ENCODE measurements around the gene ZBTB43. TPM values are rescaled to one million over a fixed set of nuclear protein-coding genes. Genes with fewer than 3 reads are reported as not detected.

Gene ZBTB43
- total and polyA plus RNA-seq, 4 donors, result 2.6 to 7.1 (median 5.0) TPM

- H3K36me3 ChIP-seq (ENCODE audit: control insufficient read depth in 4 of 4, insufficient read depth in 3 of 4, low read depth in 1 of 4, low read length in 3 of 4), result peaks cover 5 to 19% (median 13%) of the 10 kb centered on the region in 4 donors
- WGBS, result 88% methylated on average over 6 of the region's 6 CpGs
Measured at GRCh38 chr9:126880947-126881332, 76.1 kb downstream of the ZBTB43 start.

DNA sequence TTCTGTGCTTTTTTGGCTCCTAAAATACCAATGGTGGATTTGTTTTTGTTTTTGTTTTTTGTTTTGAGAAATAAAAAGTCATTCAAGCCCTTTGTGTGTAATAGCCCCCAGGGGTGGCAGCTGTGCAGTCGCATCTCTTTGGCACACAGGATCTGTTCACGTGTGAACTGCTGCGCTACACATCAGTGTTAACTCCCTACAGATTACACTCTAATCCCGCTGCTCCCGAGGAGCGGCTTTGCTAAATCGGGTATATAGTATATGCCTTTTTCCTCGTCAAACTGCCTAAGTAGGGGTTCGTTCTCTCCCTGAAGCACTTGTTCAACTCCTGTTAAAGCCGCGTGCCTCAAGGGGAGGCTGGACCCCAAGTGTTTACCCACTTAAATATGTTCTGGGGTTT is 77.9 kb downstream of the ZBTB43 start:
- 94% methylated on average over 11 of the region's 11 CpGs for WGBS
- no peak for DNase-seq (ENCODE audit: low spot score)
- TF ChIP-seq MAX (IDR thresholded peaks at IDR 0.05) (no peak), SP1 (IDR thresholded peaks at IDR 0.05) (no peak), EGR1 (IDR thresholded peaks at IDR 0.05; ENCODE audit: low read depth in 2 of 2) (no peak), JUND (IDR thresholded peaks at IDR 0.05) (no peak), ATF3 (IDR thresholded peaks at IDR 0.05) (no peak), RAD21 (IDR thresholded peaks at IDR 0.05) (no peak), HNF4A (conservative IDR thresholded peaks at IDR 0.05) (no peak), REST (IDR thresholded peaks at IDR 0.05) (no peak)
- TF ChIP-seq, protein P1, sequence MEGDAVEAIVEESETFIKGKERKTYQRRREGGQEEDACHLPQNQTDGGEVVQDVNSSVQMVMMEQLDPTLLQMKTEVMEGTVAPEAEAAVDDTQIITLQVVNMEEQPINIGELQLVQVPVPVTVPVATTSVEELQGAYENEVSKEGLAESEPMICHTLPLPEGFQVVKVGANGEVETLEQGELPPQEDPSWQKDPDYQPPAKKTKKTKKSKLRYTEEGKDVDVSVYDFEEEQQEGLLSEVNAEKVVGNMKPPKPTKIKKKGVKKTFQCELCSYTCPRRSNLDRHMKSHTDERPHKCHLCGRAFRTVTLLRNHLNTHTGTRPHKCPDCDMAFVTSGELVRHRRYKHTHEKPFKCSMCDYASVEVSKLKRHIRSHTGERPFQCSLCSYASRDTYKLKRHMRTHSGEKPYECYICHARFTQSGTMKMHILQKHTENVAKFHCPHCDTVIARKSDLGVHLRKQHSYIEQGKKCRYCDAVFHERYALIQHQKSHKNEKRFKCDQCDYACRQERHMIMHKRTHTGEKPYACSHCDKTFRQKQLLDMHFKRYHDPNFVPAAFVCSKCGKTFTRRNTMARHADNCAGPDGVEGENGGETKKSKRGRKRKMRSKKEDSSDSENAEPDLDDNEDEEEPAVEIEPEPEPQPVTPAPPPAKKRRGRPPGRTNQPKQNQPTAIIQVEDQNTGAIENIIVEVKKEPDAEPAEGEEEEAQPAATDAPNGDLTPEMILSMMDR (IDR thresholded peaks at IDR 0.05; ENCODE audit: low read depth, low read length, missing input control), result no peak

More at GRCh38 chr9:126880947-126881332, 76.1 kb downstream of the ZBTB43 start:
- Histone ChIP-seq H3K9me3 (ENCODE audit: control insufficient read depth in 4 of 4, low read length in 3 of 4) (no peaks in the 10 kb centered on the region), H3K27ac (ENCODE audit: low read depth in 1 of 2, low read length in 2 of 2) (no peak overlapping the region), H3K4me1 (ENCODE audit: control insufficient read depth in 4 of 4, insufficient read depth in 4 of 4, low read length in 3 of 4) (peaks cover 0 to 10% (median 4%) of the 10 kb centered on the region in 4 donors), H3K27me3 (ENCODE audit: control insufficient read depth in 4 of 4, insufficient read depth in 4 of 4, low read length in 3 of 4) (no peaks in the 10 kb centered on the region), H3K9ac (ENCODE audit: low read depth in 1 of 2, low read length in 2 of 2) (no peak overlapping the region), H3K4me3 (ENCODE audit: low read depth in 1 of 3, low read length in 3 of 3) (no peak overlapping the region)
- DNase-seq (ENCODE audit: low spot score), result no peak
- TF ChIP-seq ZBTB33 (IDR thresholded peaks at IDR 0.05), result no peak
- TF ChIP-seq RXRA (IDR thresholded peaks at IDR 0.05), result no peak
- no peak for TF ChIP-seq REST (IDR thresholded peaks at IDR 0.05)
- TF ChIP-seq FOXA1 (IDR thresholded peaks at IDR 0.05), result no peak
- TF ChIP-seq ATF3 (IDR thresholded peaks at IDR 0.05), result no peak

More for the DNA sequence above, 77.9 kb downstream of the ZBTB43 start:
- Histone ChIP-seq H3K4me3 (ENCODE audit: low read depth in 1 of 3, low read length in 3 of 3) (no peak overlapping the region), H3K9me3 (ENCODE audit: control insufficient read depth in 4 of 4, low read length in 3 of 4) (no peaks in the 10 kb centered on the region), H3K27ac (ENCODE audit: low read depth in 1 of 2, low read length in 2 of 2) (no peak overlapping the region), H3K27me3 (ENCODE audit: control insufficient read depth in 4 of 4, insufficient read depth in 4 of 4, low read length in 3 of 4) (no peaks in the 10 kb centered on the region), H3K9ac (ENCODE audit: low read depth in 1 of 2, low read length in 2 of 2) (no peak overlapping the region), H3K4me1 (ENCODE audit: control insufficient read depth in 4 of 4, insufficient read depth in 4 of 4, low read length in 3 of 4) (peaks cover 0 to 10% (median 4%) of the 10 kb centered on the region in 4 donors), H3K36me3 (ENCODE audit: control insufficient read depth in 4 of 4, insufficient read depth in 3 of 4, low read depth in 1 of 4, low read length in 3 of 4) (peaks cover 5 to 19% (median 13%) of the 10 kb centered on the region in 4 donors)
